ENCODE results near the gene EGFL6.

DNA sequence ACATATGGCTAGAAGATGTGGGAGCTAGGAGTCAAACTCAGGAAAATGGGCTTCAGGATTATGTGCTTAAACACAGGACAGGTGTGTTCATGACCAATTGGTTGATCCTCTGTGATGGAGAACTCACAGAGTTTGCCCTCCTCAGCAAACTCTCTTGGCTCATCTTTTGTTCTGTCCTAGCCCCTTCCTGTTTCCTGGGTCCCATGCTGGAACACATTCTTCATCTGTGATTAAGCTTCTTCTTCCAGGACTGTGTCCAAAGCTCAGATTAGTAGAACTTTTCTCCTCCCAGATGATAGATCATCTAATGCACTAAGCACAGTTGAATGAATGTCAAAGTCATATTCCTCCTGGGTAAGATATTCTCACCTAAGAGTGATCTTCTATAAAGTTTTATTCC is 44.8 kb downstream of the EGFL6 start:
- TF ChIP-seq, protein P1, sequence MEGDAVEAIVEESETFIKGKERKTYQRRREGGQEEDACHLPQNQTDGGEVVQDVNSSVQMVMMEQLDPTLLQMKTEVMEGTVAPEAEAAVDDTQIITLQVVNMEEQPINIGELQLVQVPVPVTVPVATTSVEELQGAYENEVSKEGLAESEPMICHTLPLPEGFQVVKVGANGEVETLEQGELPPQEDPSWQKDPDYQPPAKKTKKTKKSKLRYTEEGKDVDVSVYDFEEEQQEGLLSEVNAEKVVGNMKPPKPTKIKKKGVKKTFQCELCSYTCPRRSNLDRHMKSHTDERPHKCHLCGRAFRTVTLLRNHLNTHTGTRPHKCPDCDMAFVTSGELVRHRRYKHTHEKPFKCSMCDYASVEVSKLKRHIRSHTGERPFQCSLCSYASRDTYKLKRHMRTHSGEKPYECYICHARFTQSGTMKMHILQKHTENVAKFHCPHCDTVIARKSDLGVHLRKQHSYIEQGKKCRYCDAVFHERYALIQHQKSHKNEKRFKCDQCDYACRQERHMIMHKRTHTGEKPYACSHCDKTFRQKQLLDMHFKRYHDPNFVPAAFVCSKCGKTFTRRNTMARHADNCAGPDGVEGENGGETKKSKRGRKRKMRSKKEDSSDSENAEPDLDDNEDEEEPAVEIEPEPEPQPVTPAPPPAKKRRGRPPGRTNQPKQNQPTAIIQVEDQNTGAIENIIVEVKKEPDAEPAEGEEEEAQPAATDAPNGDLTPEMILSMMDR (conservative IDR thresholded peaks at IDR 0.05; ENCODE audit: low read length) = no peak
- TF ChIP-seq EZH2phosphoT487 (IDR thresholded peaks at IDR 0.05; ENCODE audit: borderline replicate concordance) = no peak

Measured in Loucy (cell line).